Loucy (cell line): Measurements from ENCODE around the gene SFMBT2.
"Not testable (repeated sequence)": the region's sequence is repeated elsewhere in the genome, so short reads cannot be mapped to it uniquely, and the experiment has no call there.

Experiments used
- H2AFZ ChIP-seq: fragments of 200-600 bp; sonication (generic); 2 replicates; pipeline ENCODE4 v1.6.0; 2016; ENCODE audit warnings: antibody characterized with exemption, mild to moderate bottlenecking, low read length, moderate library complexity
- H3F3A ChIP-seq: fragments of 200-600 bp; 2 replicates; pipeline ENCODE4 v1.6.0; 2016; ENCODE audit warnings: antibody characterized with exemption, low read depth, mild to moderate bottlenecking
- H3K27me3 ChIP-seq: fragments of 200-600 bp; sonication (generic); 2 replicates; pipeline ENCODE4 v1.6.1; 2014; ENCODE audit warnings: low read length, mild to moderate bottlenecking; ENCODE audit not compliant: insufficient read depth, poor library complexity, severe bottlenecking
- H3K36me3 ChIP-seq: fragments of 200-600 bp; sonication (generic); 2 replicates; pipeline ENCODE4 v1.6.1; 2016; ENCODE audit warnings: low read length; ENCODE audit not compliant: insufficient read depth
- H3K4me1 ChIP-seq: fragments of 200-600 bp; sonication (generic); 2 replicates; pipeline ENCODE4 v1.5.1; 2014; ENCODE audit warnings: low read length, mild to moderate bottlenecking; ENCODE audit not compliant: insufficient read depth, poor library complexity, severe bottlenecking
- H3K4me2 ChIP-seq: fragments of 200-600 bp; sonication (generic); 2 replicates; pipeline ENCODE4 v1.6.0; 2014; ENCODE audit warnings: antibody characterized with exemption, low read length, low read depth, mild to moderate bottlenecking; ENCODE audit not compliant: poor library complexity, severe bottlenecking
- H3K4me3 ChIP-seq: fragments of 200-600 bp; sonication (generic); 2 replicates; pipeline ENCODE4 v1.5.1; 2014; ENCODE audit warnings: low read length, mild to moderate bottlenecking, mixed read lengths; ENCODE audit not compliant: poor library complexity, severe bottlenecking
- H3K79me2 ChIP-seq: fragments of 200-600 bp; sonication (generic); 2 replicates; pipeline ENCODE4 v1.6.1; 2014; ENCODE audit warnings: low read length; ENCODE audit not compliant: insufficient read depth
- H3K9ac ChIP-seq: fragments of 200-600 bp; sonication (generic); 2 replicates; pipeline ENCODE4 v1.6.0; 2014; ENCODE audit warnings: mild to moderate bottlenecking, low read depth, low read length, moderate library complexity; ENCODE audit not compliant: poor library complexity, severe bottlenecking
- H3K9me2 ChIP-seq: fragments of 200-600 bp; sonication (generic); replicated peaks from 2 replicates; pipeline ENCODE4 v1.6.1; 2016; ENCODE audit warnings: low read depth, low read length, mixed read lengths
- H3K9me3 ChIP-seq: fragments of 200-600 bp; sonication (generic); 2 replicates; pipeline ENCODE4 v1.6.1; 2014; ENCODE audit warnings: mild to moderate bottlenecking, antibody characterized with exemption, low read length, low read depth; ENCODE audit not compliant: insufficient read depth
- H4K20me1 ChIP-seq: fragments of 200-600 bp; sonication (generic); 2 replicates; pipeline ENCODE4 v1.6.0; 2014; ENCODE audit warnings: antibody characterized with exemption, low read length, mild to moderate bottlenecking; ENCODE audit not compliant: insufficient read depth, poor library complexity, severe bottlenecking
- EZH2phosphoT487 ChIP-seq: fragments of 200-600 bp; IDR thresholded peaks from 2 replicates; pipeline ENCODE4 v1.6.1; 2018; ENCODE audit warnings: antibody characterized with exemption, mild to moderate bottlenecking, moderate library complexity, borderline replicate concordance
- TF ChIP-seq, protein P1 (sequence below): fragments of 200-600 bp; sonication (generic); conservative IDR thresholded peaks from 2 replicates; pipeline ENCODE4 v1.5.1; 2014; ENCODE audit warnings: mild to moderate bottlenecking, antibody characterized with exemption, low read length

Gene SFMBT2

DNA sequence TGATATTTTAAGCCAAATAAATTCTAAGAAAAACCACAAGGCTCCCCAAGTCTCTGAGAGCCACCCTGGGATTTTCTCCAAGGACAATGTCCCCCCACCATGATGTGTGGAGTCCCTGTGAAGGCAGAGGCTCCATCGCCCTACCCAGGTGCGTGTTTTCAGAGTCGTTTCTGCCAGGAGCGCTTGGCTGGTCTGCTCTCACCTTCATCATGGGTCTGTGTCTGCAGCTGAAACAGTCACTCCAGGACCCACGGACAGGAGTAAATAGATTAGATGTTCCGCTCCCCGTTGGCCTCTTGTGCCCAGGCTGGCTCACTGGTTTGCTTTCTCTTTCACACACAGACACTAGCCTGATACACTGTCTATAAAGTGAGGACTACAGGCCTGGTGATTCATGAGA, 217.5 kb downstream of the SFMBT2 start:
- Histone ChIP-seq H3K36me3 (peaks cover 82% of the 10 kb centered on the region; the same call in 1 of the 2 replicates), H3K79me2 (no peaks in the 10 kb centered on the region)

DNA sequence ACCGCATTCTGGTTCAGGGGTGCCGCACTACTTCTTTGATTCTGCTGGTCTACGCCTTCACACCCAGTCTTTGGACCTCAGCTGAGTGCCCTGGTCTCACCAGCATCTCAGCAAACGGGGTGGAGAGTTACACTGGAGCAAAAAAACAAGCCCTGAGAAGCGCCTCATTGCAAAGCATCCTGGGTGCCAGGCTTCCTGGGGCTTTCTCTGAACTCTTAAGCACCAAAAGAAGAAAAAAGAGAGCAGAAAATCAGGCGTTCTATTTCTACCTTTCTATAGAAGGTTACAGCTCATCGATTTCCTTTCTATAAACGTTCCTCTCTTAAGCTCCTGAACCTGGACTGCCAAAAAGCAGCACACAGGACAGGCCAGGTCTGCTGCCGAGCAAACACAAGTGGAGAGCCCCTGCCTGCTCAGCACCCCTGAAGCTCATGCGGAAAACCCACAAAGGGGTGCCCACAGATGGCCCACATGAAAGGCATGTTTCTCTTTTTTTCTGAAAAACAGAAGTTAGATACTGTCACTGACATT, 217.9 kb downstream of the SFMBT2 start:
- H3K27me3 ChIP-seq, result no peaks in the 10 kb centered on the region

More for the DNA sequence above, 217.5 kb downstream of the SFMBT2 start:
- Histone ChIP-seq H3K9me3 (no peaks in the 10 kb centered on the region), H3F3A (no peaks in the 10 kb centered on the region), H3K4me3 (no peak overlapping the region), H3K27me3 (no peaks in the 10 kb centered on the region), H3K9me2 (no peaks in the 10 kb centered on the region), H3K4me1 (no peaks in the 10 kb centered on the region), H4K20me1 (no peaks in the 10 kb centered on the region), H2AFZ (no peak overlapping the region), H3K4me2 (no peak overlapping the region), H3K9ac (no peak overlapping the region)
- no peak for TF ChIP-seq EZH2phosphoT487
- TF ChIP-seq, protein P1, sequence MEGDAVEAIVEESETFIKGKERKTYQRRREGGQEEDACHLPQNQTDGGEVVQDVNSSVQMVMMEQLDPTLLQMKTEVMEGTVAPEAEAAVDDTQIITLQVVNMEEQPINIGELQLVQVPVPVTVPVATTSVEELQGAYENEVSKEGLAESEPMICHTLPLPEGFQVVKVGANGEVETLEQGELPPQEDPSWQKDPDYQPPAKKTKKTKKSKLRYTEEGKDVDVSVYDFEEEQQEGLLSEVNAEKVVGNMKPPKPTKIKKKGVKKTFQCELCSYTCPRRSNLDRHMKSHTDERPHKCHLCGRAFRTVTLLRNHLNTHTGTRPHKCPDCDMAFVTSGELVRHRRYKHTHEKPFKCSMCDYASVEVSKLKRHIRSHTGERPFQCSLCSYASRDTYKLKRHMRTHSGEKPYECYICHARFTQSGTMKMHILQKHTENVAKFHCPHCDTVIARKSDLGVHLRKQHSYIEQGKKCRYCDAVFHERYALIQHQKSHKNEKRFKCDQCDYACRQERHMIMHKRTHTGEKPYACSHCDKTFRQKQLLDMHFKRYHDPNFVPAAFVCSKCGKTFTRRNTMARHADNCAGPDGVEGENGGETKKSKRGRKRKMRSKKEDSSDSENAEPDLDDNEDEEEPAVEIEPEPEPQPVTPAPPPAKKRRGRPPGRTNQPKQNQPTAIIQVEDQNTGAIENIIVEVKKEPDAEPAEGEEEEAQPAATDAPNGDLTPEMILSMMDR, result no peak

DNA sequence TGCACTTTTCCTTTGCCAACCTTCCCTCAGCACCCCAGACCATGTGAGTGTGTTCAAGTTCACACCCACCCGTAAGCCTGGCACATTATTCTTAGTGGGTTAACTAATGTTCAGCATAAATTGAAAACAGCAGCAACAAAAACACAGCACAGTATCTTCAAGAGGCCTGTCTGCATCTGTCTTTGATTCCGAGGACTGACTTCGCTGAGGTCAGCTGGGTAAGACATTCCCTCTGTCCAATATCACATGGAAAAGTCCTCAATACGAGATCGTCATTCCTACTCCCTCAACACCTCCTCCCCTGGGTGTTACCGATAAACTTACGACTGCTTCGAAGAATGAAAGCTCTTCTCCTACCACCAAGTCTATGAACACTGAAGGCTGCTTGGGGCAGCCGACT, 218.8 kb downstream of the SFMBT2 start:
- H3K4me2 ChIP-seq, result no peak overlapping the region
- peaks cover 72% of the 10 kb centered on the region; the same call in 1 of the 2 replicates for H3K36me3 ChIP-seq

More for the DNA sequence above, 217.9 kb downstream of the SFMBT2 start:
- Histone ChIP-seq H3K4me3 (no peak overlapping the region), H3K9ac (no peak overlapping the region), H3K36me3 (peaks cover 80% of the 10 kb centered on the region; the same call in 1 of the 2 replicates), H2AFZ (no peak overlapping the region), H3K79me2 (no peaks in the 10 kb centered on the region), H3K9me3 (no peaks in the 10 kb centered on the region), H3K9me2 (no peaks in the 10 kb centered on the region), H3K4me1 (no peaks in the 10 kb centered on the region), H4K20me1 (no peaks in the 10 kb centered on the region), H3K4me2 (no peak overlapping the region), H3F3A (no peaks in the 10 kb centered on the region)
- TF ChIP-seq, protein P1, result no peak
- no peak for TF ChIP-seq EZH2phosphoT487

DNA sequence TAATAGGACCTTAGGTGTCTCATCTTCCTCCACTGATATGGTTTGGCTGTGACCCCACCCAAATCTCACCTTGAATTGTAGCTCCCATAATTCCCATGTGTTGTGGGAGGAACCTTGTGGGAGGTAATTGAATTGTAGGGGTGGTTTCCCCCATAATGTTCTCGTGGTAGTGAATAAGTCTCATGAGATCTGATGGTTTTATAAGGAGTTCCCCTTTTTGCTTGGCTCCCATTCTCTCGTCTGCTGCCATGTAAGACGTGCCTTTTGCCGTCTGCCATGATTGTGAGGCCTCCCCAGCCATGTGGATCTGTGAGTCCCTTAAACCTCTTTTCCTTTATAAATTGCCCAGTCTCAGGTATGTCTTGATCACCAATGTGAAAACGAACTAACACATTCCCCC, 220.1 kb downstream of the SFMBT2 start:
- not testable (repeated sequence) for H3K4me3 ChIP-seq, H2AFZ ChIP-seq, H3K9ac ChIP-seq, H3K9me3 ChIP-seq, H3F3A ChIP-seq, H3K4me1 ChIP-seq, H3K79me2 ChIP-seq, H3K9me2 ChIP-seq, H3K4me2 ChIP-seq, H3K27me3 ChIP-seq, H4K20me1 ChIP-seq
- peaks cover 61% of the 10 kb centered on the region; the same call in 1 of the 2 replicates for H3K36me3 ChIP-seq

More for the DNA sequence above, 218.8 kb downstream of the SFMBT2 start:
- H3K27me3 ChIP-seq, result no peaks in the 10 kb centered on the region
- H4K20me1 ChIP-seq, result no peaks in the 10 kb centered on the region
- no peak overlapping the region for H3K4me3 ChIP-seq
- no peaks in the 10 kb centered on the region for H3K79me2 ChIP-seq
- no peaks in the 10 kb centered on the region for H3F3A ChIP-seq
- TF ChIP-seq EZH2phosphoT487, result no peak
- TF ChIP-seq, protein P1, result no peak
- H2AFZ ChIP-seq, result no peak overlapping the region
- H3K9ac ChIP-seq, result no peak overlapping the region
- H3K9me3 ChIP-seq, result no peaks in the 10 kb centered on the region
- no peaks in the 10 kb centered on the region for H3K4me1 ChIP-seq
- H3K9me2 ChIP-seq, result no peaks in the 10 kb centered on the region
